Progenitor cell of endocrine pancreas (in vitro differentiated cells): ENCODE data around the gene ABCC12. TPM values are rescaled to one million over a fixed set of nuclear protein-coding genes. Genes with fewer than 3 reads are reported as not detected.

Source experiments
- DNase-seq: peaks from one replicate; pipeline ENCODE4 v3.0.0; 2021; ENCODE audit warnings: low spot score; ENCODE audit not compliant: unreplicated experiment
- H3K27ac Mint-ChIP-seq: 2 replicates; pipeline ENCODE4 v1.8.0; 2021; ENCODE audit warnings: mild to moderate bottlenecking, moderate library complexity, mixed read lengths
- H3K27me3 Mint-ChIP-seq: 2 replicates; pipeline ENCODE4 v1.8.0; 2021; ENCODE audit warnings: mixed read lengths
- H3K36me3 Mint-ChIP-seq: 2 replicates; pipeline ENCODE4 v1.8.0; 2022; ENCODE audit warnings: mixed read lengths; ENCODE audit not compliant: insufficient read depth
- H3K4me1 Mint-ChIP-seq: 2 replicates; pipeline ENCODE4 v1.8.0; 2021; ENCODE audit warnings: low read depth, mixed read lengths
- H3K4me3 Mint-ChIP-seq: 2 replicates; pipeline ENCODE4 v1.8.0; 2021; ENCODE audit warnings: low read depth, mild to moderate bottlenecking, moderate library complexity, mixed read lengths
- H3K9me3 Mint-ChIP-seq: 2 replicates; pipeline ENCODE4 v1.8.0; 2021; ENCODE audit warnings: low read depth, mixed read lengths
- total RNA-seq: library from RNA; stranded (reverse); gene quantifications from 2 replicates; pipeline ENCODE4 v1.2.1, GENCODE V29; 2021
- TF ChIP-seq, protein P1 (sequence below): fragments of 200-600 bp; sonication (generic); IDR thresholded peaks from one replicate; pipeline ENCODE4 v1.5.0; 2021; ENCODE audit warnings: antibody characterized with exemption, mild to moderate bottlenecking; ENCODE audit not compliant: unreplicated experiment

ABCC12 gene
- total RNA-seq, 1 donor from 2014 or later = 1.6 TPM

DNA sequence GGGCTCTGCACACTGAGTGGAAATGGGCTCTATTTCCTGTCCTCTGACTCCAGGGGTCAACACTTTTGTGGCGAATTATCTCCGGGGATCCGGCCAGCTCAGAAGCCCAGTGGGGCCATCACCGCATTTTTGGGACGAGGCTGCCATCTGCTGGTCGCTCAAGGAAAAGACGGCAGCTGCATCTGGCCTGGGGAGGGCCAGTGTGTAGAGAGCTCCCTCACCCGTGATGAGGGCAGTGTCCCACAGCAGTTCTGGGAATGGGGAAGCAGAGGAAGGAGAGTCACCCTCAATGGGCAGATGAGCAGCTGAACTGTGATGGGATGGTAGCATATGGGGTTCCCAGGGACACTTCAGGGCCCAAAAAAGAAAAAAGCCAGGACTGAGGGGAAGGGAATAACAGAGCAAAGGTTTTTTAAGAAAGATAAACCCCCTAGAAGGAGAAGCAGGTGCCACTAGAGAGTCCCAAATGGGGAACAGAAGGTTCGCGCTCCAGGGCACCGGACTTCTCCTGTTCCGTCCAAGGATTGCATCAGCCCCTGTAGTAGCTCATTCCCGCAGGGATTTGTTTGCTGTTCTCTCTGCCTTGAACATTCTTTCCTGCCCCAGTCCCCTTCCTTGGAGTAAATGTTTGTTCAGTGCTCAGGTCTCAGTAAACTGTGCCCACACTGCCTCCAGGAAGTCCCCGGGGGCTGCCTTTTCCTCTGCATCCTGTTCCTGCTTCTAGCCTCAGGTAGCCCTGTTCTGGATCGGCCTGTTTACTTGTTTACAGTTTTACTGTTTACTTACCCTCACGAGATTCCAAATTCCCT is 9.3 kb upstream of the ABCC12 start:
- no peaks in the 10 kb centered on the region for H3K36me3 Mint-ChIP-seq
- H3K4me1 Mint-ChIP-seq = peaks cover 6% of the 10 kb centered on the region
- TF ChIP-seq, protein P1, sequence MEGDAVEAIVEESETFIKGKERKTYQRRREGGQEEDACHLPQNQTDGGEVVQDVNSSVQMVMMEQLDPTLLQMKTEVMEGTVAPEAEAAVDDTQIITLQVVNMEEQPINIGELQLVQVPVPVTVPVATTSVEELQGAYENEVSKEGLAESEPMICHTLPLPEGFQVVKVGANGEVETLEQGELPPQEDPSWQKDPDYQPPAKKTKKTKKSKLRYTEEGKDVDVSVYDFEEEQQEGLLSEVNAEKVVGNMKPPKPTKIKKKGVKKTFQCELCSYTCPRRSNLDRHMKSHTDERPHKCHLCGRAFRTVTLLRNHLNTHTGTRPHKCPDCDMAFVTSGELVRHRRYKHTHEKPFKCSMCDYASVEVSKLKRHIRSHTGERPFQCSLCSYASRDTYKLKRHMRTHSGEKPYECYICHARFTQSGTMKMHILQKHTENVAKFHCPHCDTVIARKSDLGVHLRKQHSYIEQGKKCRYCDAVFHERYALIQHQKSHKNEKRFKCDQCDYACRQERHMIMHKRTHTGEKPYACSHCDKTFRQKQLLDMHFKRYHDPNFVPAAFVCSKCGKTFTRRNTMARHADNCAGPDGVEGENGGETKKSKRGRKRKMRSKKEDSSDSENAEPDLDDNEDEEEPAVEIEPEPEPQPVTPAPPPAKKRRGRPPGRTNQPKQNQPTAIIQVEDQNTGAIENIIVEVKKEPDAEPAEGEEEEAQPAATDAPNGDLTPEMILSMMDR = peak; percentile 93
- H3K4me3 Mint-ChIP-seq = no peak overlapping the region
- H3K27ac Mint-ChIP-seq = peak overlapping the region; percentile 77
- peak; percentile 72 for DNase-seq
- no peaks in the 10 kb centered on the region for H3K27me3 Mint-ChIP-seq
- no peaks in the 10 kb centered on the region for H3K9me3 Mint-ChIP-seq

DNA sequence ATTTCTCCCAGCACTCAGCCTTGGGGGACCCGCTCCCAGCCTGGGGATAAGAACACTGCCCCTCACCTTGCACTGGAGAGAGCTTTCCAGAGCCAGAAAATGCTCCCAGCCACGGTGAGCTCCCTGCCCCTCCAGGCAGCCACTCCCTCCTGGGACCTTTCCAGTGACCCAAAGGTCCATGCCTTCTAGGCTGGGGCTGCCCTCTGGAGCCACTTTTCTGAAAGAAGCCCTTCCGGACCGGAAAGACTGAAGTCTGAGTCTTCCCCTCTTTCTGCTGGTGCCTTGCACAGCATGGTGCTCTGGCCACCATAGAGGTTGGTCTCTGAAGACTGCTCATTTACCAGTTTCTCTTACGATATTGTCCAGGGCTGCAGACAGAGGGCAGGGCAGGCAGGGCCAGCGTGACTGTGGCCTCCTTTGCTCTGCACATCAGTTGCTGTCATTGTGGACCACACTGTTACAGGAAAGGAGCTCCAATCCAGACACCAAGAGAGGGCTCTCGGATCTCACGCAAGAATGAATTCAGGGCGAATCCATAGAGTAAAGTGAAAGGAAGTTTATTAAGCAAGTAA is 7.1 kb upstream of the ABCC12 start:
- H3K4me3 Mint-ChIP-seq = no peak overlapping the region
- TF ChIP-seq, protein P1 = no peak
- no peaks in the 10 kb centered on the region for H3K27me3 Mint-ChIP-seq
- no peak for DNase-seq
- peaks cover 6% of the 10 kb centered on the region for H3K4me1 Mint-ChIP-seq
- H3K36me3 Mint-ChIP-seq = no peaks in the 10 kb centered on the region
- H3K27ac Mint-ChIP-seq = no peak overlapping the region
- H3K9me3 Mint-ChIP-seq = no peaks in the 10 kb centered on the region

DNA sequence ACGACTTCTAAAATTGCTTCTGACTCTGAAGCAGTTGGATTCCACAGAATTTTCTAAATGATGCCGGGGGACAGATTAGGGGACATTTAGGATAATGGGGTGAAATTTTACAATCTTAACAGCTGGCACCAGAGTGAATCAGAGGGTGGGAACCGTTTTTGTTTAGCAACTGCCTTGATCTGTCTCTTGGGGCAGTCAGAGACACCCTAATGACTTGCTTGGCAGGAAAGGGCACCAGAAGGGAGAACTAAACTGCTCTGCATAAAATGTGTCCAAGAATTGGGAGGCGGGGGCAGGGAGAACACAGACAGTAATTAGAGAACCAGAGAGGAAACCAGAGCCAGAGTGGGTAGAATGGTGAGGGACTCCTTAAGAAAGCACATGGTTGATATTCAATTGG is 6.1 kb upstream of the ABCC12 start:
- no peaks in the 10 kb centered on the region for H3K36me3 Mint-ChIP-seq
- no peak overlapping the region for H3K27ac Mint-ChIP-seq
- no peaks in the 10 kb centered on the region for H3K27me3 Mint-ChIP-seq
- H3K9me3 Mint-ChIP-seq = no peaks in the 10 kb centered on the region
- no peak for DNase-seq
- TF ChIP-seq, protein P1 = no peak
- H3K4me1 Mint-ChIP-seq = peaks cover 6% of the 10 kb centered on the region
- no peak overlapping the region for H3K4me3 Mint-ChIP-seq

DNA sequence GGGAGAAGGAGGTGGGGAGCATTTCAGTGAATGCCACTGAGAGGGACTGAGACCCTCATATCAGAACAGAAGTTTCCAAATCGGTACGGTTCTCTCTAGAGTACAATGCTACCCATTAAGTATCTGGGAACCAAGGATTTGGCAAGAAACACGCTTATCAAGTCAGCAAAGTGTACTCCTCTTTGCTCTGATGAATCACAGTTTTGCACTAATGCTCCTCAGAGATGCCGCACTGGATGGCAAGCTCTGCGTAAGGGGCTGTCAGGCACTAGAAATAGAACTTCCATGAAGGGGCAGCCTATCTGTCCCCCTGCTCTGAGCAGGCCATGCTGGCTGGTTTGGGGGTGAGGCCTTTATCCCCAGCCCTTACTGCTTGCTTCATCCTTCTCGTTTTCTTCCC is 4.8 kb upstream of the ABCC12 start:
- Mint-ChIP-seq H3K4me3 (no peak overlapping the region), H3K36me3 (no peaks in the 10 kb centered on the region), H3K4me1 (peaks cover 6% of the 10 kb centered on the region), H3K27me3 (peaks cover 3% of the 10 kb centered on the region), H3K9me3 (no peaks in the 10 kb centered on the region), H3K27ac (no peak overlapping the region)
- DNase-seq = no peak
- TF ChIP-seq, protein P1 = no peak

DNA sequence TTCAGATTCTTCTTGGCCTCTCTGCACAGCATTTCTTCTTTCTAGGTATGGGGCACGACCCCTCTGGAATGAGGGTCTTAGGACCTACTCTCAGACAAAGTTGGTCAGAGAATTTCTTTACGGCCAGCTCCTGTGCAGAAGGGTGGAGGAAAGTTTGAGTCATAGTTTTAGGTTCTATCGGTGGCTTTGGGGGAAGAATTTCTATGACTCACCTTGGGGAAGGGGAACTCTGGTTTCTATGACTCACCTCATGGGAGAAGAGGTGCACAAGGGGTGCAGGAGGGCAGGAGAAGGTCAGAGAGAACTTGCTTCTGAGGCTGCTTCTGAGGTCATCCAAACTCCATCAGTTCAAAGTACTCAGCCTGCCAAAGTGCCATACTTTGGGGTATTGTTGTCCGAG is 2.5 kb upstream of the ABCC12 start:
- Mint-ChIP-seq H3K4me3 (no peak overlapping the region), H3K4me1 (no peaks in the 10 kb centered on the region), H3K36me3 (no peaks in the 10 kb centered on the region), H3K27ac (no peak overlapping the region), H3K27me3 (peaks cover 3% of the 10 kb centered on the region), H3K9me3 (no peaks in the 10 kb centered on the region)
- DNase-seq = no peak
- TF ChIP-seq, protein P1 = no peak
